HCT116 (cell line): Measurements from ENCODE around the gene KIF1A. TPM values are rescaled to one million over a fixed set of nuclear protein-coding genes. Genes with fewer than 3 reads are reported as not detected.

Experiments used
- ATAC-seq: fragments of 200-7000 bp; cut with Tn5 transposase; 2 replicates; pipeline ENCODE4 v1.9.1; 2020; ENCODE audit warnings: mild to moderate bottlenecking, moderate library complexity
- BruUV-seq: library from RNA; stranded (reverse); fragments of 400-500 nt; replicated peaks from 2 replicates; lab custom pipeline; 2021; lab: Mats Ljungman, UMichigan
- CTCF ChIA-PET: fragments of 300-600 bp; sonication (Branson Sonifier 250); formaldehyde crosslinking; loops from one replicate; lab custom pipeline; 2021; ENCODE audit warnings: antibody characterized with exemption; lab: Charles Lee
- POLR2A ChIA-PET: fragments of 300-600, 350-600 bp; sonication (Branson Sonifier 250); formaldehyde crosslinking; loops from one replicate; lab custom pipeline; 2021; ENCODE audit warnings: antibody characterized with exemption; lab: Charles Lee
- RAD21 ChIA-PET, 2 experiments: fragments of 300-600 bp; sonication (Branson Sonifier 250); formaldehyde crosslinking; loops; one replicate each; lab custom pipeline; 2023; ENCODE audit warnings: low total read pairs in 2 of 2; ENCODE audit not compliant: uncharacterized antibody in 2 of 2, unreplicated experiment in 2 of 2, low non-redundant PET in 1 of 2; lab: Charles Lee
- DNase-seq: peaks from one replicate; pipeline ENCODE4 v3.0.0-alpha.2; 2010; ENCODE audit warnings: low read depth, low spot score
- H2AFZ ChIP-seq: fragments of 200-600 bp; shearing (Covaris generic), sonication (generic); 2 replicates; pipeline ENCODE4 v1.6.1; 2017; ENCODE audit warnings: low read depth, mixed run types, mixed read lengths, antibody characterized with exemption, low read length; ENCODE audit not compliant: poor library complexity, severe bottlenecking
- H3K27ac ChIP-seq: 2 replicates; pipeline ENCODE4 v1.5.1; 2012; ENCODE audit warnings: low read depth, low read length
- H3K27me3 ChIP-seq: fragments of 200-600 bp; sonication (generic); 2 replicates; pipeline ENCODE4 v1.6.1; 2016; ENCODE audit warnings: mixed run types, low read length, mixed read lengths; ENCODE audit not compliant: insufficient read depth
- H3K36me3 ChIP-seq, 2 experiments: fragments of 200-500 bp in 1 of 2; fragments of 200-600 bp in 1 of 2; sonication (Bioruptor generic) in 1 of 2; sonication (generic) in 1 of 2; 2 replicates each; pipeline versions ENCODE4 v1.5.1 to v1.6.1; 2014 to 2016; ENCODE audit warnings: low read length in 2 of 2, inconsistent platforms in 1 of 2, mixed read lengths in 1 of 2, mixed run types in 1 of 2; ENCODE audit not compliant: insufficient read depth in 2 of 2, control insufficient read depth in 1 of 2
- H3K4me1 ChIP-seq, 2 experiments: fragments of 200-600 bp in 1 of 2; sonication (generic) in 1 of 2; 2 replicates each; pipeline versions ENCODE4 v1.5.1 to v1.6.1; 2012 to 2017; ENCODE audit warnings: low read length in 2 of 2, inconsistent platforms in 1 of 2, mild to moderate bottlenecking in 1 of 2, mixed read lengths in 1 of 2, mixed run types in 1 of 2, moderate library complexity in 1 of 2; ENCODE audit not compliant: insufficient read depth in 2 of 2, control insufficient read depth in 1 of 2
- H3K4me2 ChIP-seq: fragments of 200-600 bp; sonication (generic); 2 replicates; pipeline ENCODE4 v1.6.1; 2017; ENCODE audit warnings: mixed run types, low read length, mixed read lengths
- H3K4me3 ChIP-seq, 2 experiments: fragments of 200-600 bp in 1 of 2; sonication (generic) in 1 of 2; replicated peaks in 1 of 2; 2 replicates each; pipeline ENCODE4 v1.5.1; 2011 to 2016; ENCODE audit warnings: low read length in 2 of 2, control low read depth in 1 of 2, low read depth in 1 of 2, mild to moderate bottlenecking in 1 of 2, mixed read lengths in 1 of 2, mixed run types in 1 of 2
- H3K79me2 ChIP-seq: fragments of 200-600 bp; sonication (generic); 2 replicates; pipeline ENCODE4 v1.6.1; 2017; ENCODE audit warnings: mild to moderate bottlenecking, mixed run types, low read length, moderate library complexity, mixed read lengths; ENCODE audit not compliant: insufficient read depth
- H3K9ac ChIP-seq: fragments of 200-600 bp; sonication (generic); 2 replicates; pipeline ENCODE4 v1.6.1; 2016; ENCODE audit warnings: low read length, mixed read lengths
- H3K9me2 ChIP-seq: fragments of 200-600 bp; sonication (generic), shearing (Covaris generic); 2 replicates; pipeline ENCODE4 v1.6.1; 2017; ENCODE audit warnings: mixed run types, mild to moderate bottlenecking, moderate library complexity; ENCODE audit not compliant: insufficient read depth
- H3K9me3 ChIP-seq, 2 experiments: fragments of 200-500 bp in 1 of 2; fragments of 200-600 bp in 1 of 2; sonication (Bioruptor generic) in 1 of 2; sonication (generic) in 1 of 2; 2 replicates each; pipeline ENCODE4 v1.6.1; 2014 to 2017; ENCODE audit warnings: low read length in 2 of 2, mixed read lengths in 2 of 2, inconsistent platforms in 1 of 2, low read depth in 1 of 2, mild to moderate bottlenecking in 1 of 2, mixed run types in 1 of 2, moderate library complexity in 1 of 2; ENCODE audit not compliant: control insufficient read depth in 1 of 2, insufficient read depth in 1 of 2
- H4K20me1 ChIP-seq: fragments of 200-600 bp; sonication (generic), shearing (Covaris generic); 2 replicates; pipeline ENCODE4 v1.6.1; 2017; ENCODE audit warnings: mixed run types, mild to moderate bottlenecking, moderate library complexity; ENCODE audit not compliant: insufficient read depth
- ATF3 ChIP-seq: IDR thresholded peaks from 2 replicates; pipeline ENCODE4 v1.6.1; 2012
- CBX3 ChIP-seq: IDR thresholded peaks from 2 replicates; pipeline ENCODE4 v1.6.1; 2012; ENCODE audit warnings: low read depth
- CEBPB ChIP-seq: IDR thresholded peaks from 2 replicates; pipeline ENCODE4 v1.6.1; 2012; ENCODE audit warnings: low read depth
- CTCF ChIP-seq, 3 experiments: fragments of 200-600 bp in 1 of 3; sonication (generic) in 1 of 3; IDR thresholded peaks in 2 of 3; conservative IDR thresholded peaks in 1 of 3; 2 replicates each; pipeline ENCODE4 v1.5.1; 2012 to 2017; ENCODE audit warnings: low read depth in 2 of 3, low read length in 2 of 3, antibody characterized with exemption in 1 of 3, borderline replicate concordance in 1 of 3, control low read depth in 1 of 3, mild to moderate bottlenecking in 1 of 3, mixed read lengths in 1 of 3, mixed run types in 1 of 3, moderate library complexity in 1 of 3; ENCODE audit not compliant: insufficient read depth in 1 of 3
- EGR1 ChIP-seq: IDR thresholded peaks from 2 replicates; pipeline ENCODE4 v1.6.1; 2012; ENCODE audit warnings: low read depth
- ELF1 ChIP-seq: IDR thresholded peaks from 2 replicates; pipeline ENCODE4 v1.6.1; 2012; ENCODE audit warnings: low read depth, borderline replicate concordance
- EZH2 ChIP-seq: fragments of 200-600 bp; sonication (generic); IDR thresholded peaks from 2 replicates; pipeline ENCODE4 v1.6.1; 2017; ENCODE audit warnings: antibody characterized with exemption, mixed run types
- JUND ChIP-seq: IDR thresholded peaks from 2 replicates; pipeline ENCODE4 v1.6.1; 2012
- POLR2A ChIP-seq: IDR thresholded peaks from 2 replicates; pipeline ENCODE4 v1.7.0; 2011; ENCODE audit warnings: borderline replicate concordance; ENCODE audit not compliant: insufficient read depth, insufficient read length; ENCODE audit errors: extremely low read depth
- POLR2AphosphoS5 ChIP-seq: IDR thresholded peaks from 2 replicates; pipeline ENCODE4 v1.6.1; 2011; ENCODE audit warnings: mild to moderate bottlenecking, low read depth, low read length, moderate library complexity
- SIN3A ChIP-seq: IDR thresholded peaks from 2 replicates; pipeline ENCODE4 v1.6.1; 2012; ENCODE audit warnings: low read depth
- SP1 ChIP-seq: IDR thresholded peaks from 2 replicates; pipeline ENCODE4 v1.6.1; 2012; ENCODE audit warnings: low read depth
- SRF ChIP-seq: IDR thresholded peaks from 2 replicates; pipeline ENCODE4 v1.6.1; 2012; ENCODE audit warnings: low read depth
- TCF7L2 ChIP-seq: IDR thresholded peaks from 2 replicates; pipeline ENCODE4 v1.7.0; 2011; ENCODE audit warnings: borderline replicate concordance, inconsistent platforms; ENCODE audit not compliant: insufficient read depth, insufficient read length; ENCODE audit errors: extremely low read depth
- YY1 ChIP-seq: IDR thresholded peaks from 2 replicates; pipeline ENCODE4 v1.6.1; 2011; ENCODE audit warnings: low read length, low read depth, moderate library complexity, mild to moderate bottlenecking; ENCODE audit not compliant: insufficient replicate concordance; ENCODE audit errors: extremely low read depth
- ZFX ChIP-seq: fragments of 450-650 bp; IDR thresholded peaks from 2 replicates; pipeline ENCODE4 v1.6.1; 2017
- ZNF274 ChIP-seq: fragments of 200-500 bp; sonication (Bioruptor generic); IDR thresholded peaks from 2 replicates; pipeline ENCODE4 v1.6.1; 2014; ENCODE audit warnings: mild to moderate bottlenecking, low read depth, low read length, inconsistent platforms
- intact Hi-C: fragments of 100-400 bp; cut with micrococcal nuclease; formaldehyde crosslinking; loops from 2 replicates; pipeline ENCODE4 v1.10.0; 2022
- total RNA-seq: library from RNA; stranded (reverse); gene quantifications from one replicate; pipeline ENCODE4 v1.2.1, GENCODE V29; 2021; ENCODE audit not compliant: unreplicated experiment

The KIF1A gene
- total RNA-seq, 1 experiment from 2014 or later, result 0.27 TPM

- intact Hi-C loops, result loop anchor here (10.0 kb wide), 1 partner anchor 171 kb away; no protein-coding TSS in a partner anchor
- Histone ChIP-seq H2AFZ (no peak overlapping the region), H3K27me3 (0 out of 2 replicates have a peak, but pooled peaks cover 2% of the 10 kb centered on the region), H3K9me3 (no peaks in the 10 kb centered on the region), H3K4me3 (no peak overlapping the region), H3K36me3 (no peaks in the 10 kb centered on the region), H4K20me1 (no peaks in the 10 kb centered on the region), H3K4me2 (no peak overlapping the region), H3K9ac (no peak overlapping the region), H3K79me2 (no peaks in the 10 kb centered on the region), H3K27ac (no peak overlapping the region), H3K9me2 (no peaks in the 10 kb centered on the region), H3K4me1 (peaks cover 4 to 6% of the 10 kb centered on the region in 2 experiments; a peak in 3 of 4 replicates)
- BruUV-seq, result no TSS peak
- TF ChIP-seq POLR2A, result no peak
- no peak for TF ChIP-seq ZFX
- TF ChIP-seq CEBPB, result no peak
- no peak for TF ChIP-seq TCF7L2
- no peak for TF ChIP-seq EZH2
- TF ChIP-seq CBX3, result no peak
- no peak for TF ChIP-seq SP1
- no peak for TF ChIP-seq ELF1
- no peak for TF ChIP-seq CTCF (IDR thresholded peaks at IDR 0.05 in 2 of 3, conservative IDR thresholded peaks at IDR 0.05 in 1 of 3; ENCODE audit: borderline replicate concordance in 1 of 3, insufficient read depth in 1 of 3, low read depth in 2 of 3, low read length in 2 of 3)
- TF ChIP-seq YY1, result no peak
- no peak for TF ChIP-seq JUND
- no peak for TF ChIP-seq ATF3
- TF ChIP-seq SRF, result no peak
- TF ChIP-seq POLR2AphosphoS5, result no peak
- no peak for TF ChIP-seq ZNF274
- no peak for TF ChIP-seq EGR1
- no peak for TF ChIP-seq SIN3A
- POLR2A ChIA-PET, result no interaction called here
- ATAC-seq, result no peak
- CTCF ChIA-PET, result no interaction called here
- RAD21 ChIA-PET, result no interaction called here
- DNase-seq, result no peak
These were observed 15.5 kb upstream of the KIF1A start for GRCh38 chr2:240835528-240835927.
